ENCODE measurements around the gene CENPC.
A peak's percentile ranks its signal among the peaks of the same experiment; 100 is the strongest.

Gene CENPC

GRCh38 chr4:67545199-67546003 is at the start of gene CENPC:
Gene CENPC, minus strand, starts transcription at chr4:67545503. Its CDS starts 148 bp downstream, at chr4:67545355.
- H3K27me3 ChIP-seq = no peaks in the 10 kb centered on the region
- peaks cover 35% of the 10 kb centered on the region for H3K4me1 ChIP-seq
- peaks cover 16% of the 10 kb centered on the region; the same call in 1 of the 2 replicates for H4K20me1 ChIP-seq
- H3K36me3 ChIP-seq = peaks cover 29% of the 10 kb centered on the region
- peak within 1 kb of the TSS; percentile 79 for H3K4me3 ChIP-seq
- peak within 1 kb of the TSS; percentile 96 for H3K27ac ChIP-seq
- peak within 1 kb of the TSS; percentile 96 for H3K9ac ChIP-seq
- H3K9me3 ChIP-seq = no peaks in the 10 kb centered on the region
- TF ChIP-seq Cebpa-rat (IDR thresholded peaks at IDR 0.05) = no peak
- peak within 1 kb of the TSS; percentile 83 for H3K4me2 ChIP-seq

GRCh38 chr4:67593741-67594175 is 48.5 kb upstream of the CENPC start:
- no peaks in the 10 kb centered on the region for H4K20me1 ChIP-seq
- H3K36me3 ChIP-seq = no peaks in the 10 kb centered on the region
- no peaks in the 10 kb centered on the region for H3K27me3 ChIP-seq
- no peak overlapping the region for H3K4me2 ChIP-seq
- H3K4me1 ChIP-seq = no peaks in the 10 kb centered on the region
- H3K9ac ChIP-seq = no peak overlapping the region
- H3K9me3 ChIP-seq = no peaks in the 10 kb centered on the region
- TF ChIP-seq Cebpa-rat (IDR thresholded peaks at IDR 0.05) = no peak
- H3K4me3 ChIP-seq = no peak overlapping the region
- no peak overlapping the region for H3K27ac ChIP-seq

GRCh38 chr4:67587156-67587555 is 41.9 kb upstream of the CENPC start:
- Histone ChIP-seq H3K9me3 (no peaks in the 10 kb centered on the region), H3K27me3 (no peaks in the 10 kb centered on the region), H3K9ac (no peak overlapping the region), H3K36me3 (no peaks in the 10 kb centered on the region), H4K20me1 (no peaks in the 10 kb centered on the region), H3K27ac (no peak overlapping the region), H3K4me2 (no peak overlapping the region), H3K4me3 (no peak overlapping the region), H3K4me1 (peaks cover 4% of the 10 kb centered on the region)
- no peak for TF ChIP-seq Cebpa-rat (IDR thresholded peaks at IDR 0.05)

GRCh38 chr4:67584496-67584895 is 39.2 kb upstream of the CENPC start:
- no peaks in the 10 kb centered on the region for H3K27me3 ChIP-seq
- H3K36me3 ChIP-seq = no peaks in the 10 kb centered on the region
- no peaks in the 10 kb centered on the region for H3K9me3 ChIP-seq
- peaks cover 22% of the 10 kb centered on the region for H3K4me1 ChIP-seq
- no peaks in the 10 kb centered on the region for H4K20me1 ChIP-seq
- no peak overlapping the region for H3K9ac ChIP-seq
- no peak overlapping the region for H3K27ac ChIP-seq
- no peak overlapping the region for H3K4me2 ChIP-seq
- no peak overlapping the region for H3K4me3 ChIP-seq
- TF ChIP-seq Cebpa-rat (IDR thresholded peaks at IDR 0.05) = no peak

GRCh38 chr4:67581913-67582312 is 36.6 kb upstream of the CENPC start:
- TF ChIP-seq Cebpa-rat (IDR thresholded peaks at IDR 0.05) = no peak
- Histone ChIP-seq H3K4me2 (peak overlapping the region; percentile 82), H4K20me1 (no peaks in the 10 kb centered on the region), H3K27ac (no peak overlapping the region), H3K9ac (no peak overlapping the region), H3K9me3 (no peaks in the 10 kb centered on the region), H3K4me1 (peaks cover 31% of the 10 kb centered on the region), H3K4me3 (no peak overlapping the region), H3K36me3 (no peaks in the 10 kb centered on the region), H3K27me3 (no peaks in the 10 kb centered on the region)

GRCh38 chr4:67581208-67581857 is 36.0 kb upstream of the CENPC start:
- Histone ChIP-seq H3K36me3 (no peaks in the 10 kb centered on the region), H3K27ac (peak overlapping the region; percentile 34; the same call in 1 of the 2 replicates), H3K4me3 (no peak overlapping the region; the same call in 1 of the 2 replicates), H3K4me2 (peak overlapping the region; percentile 82), H3K9ac (no peak overlapping the region), H4K20me1 (no peaks in the 10 kb centered on the region), H3K4me1 (peaks cover 36% of the 10 kb centered on the region), H3K9me3 (no peaks in the 10 kb centered on the region), H3K27me3 (no peaks in the 10 kb centered on the region)
- TF ChIP-seq Cebpa-rat (IDR thresholded peaks at IDR 0.05) = no peak

GRCh38 chr4:67580577-67580976 is 35.3 kb upstream of the CENPC start:
- Histone ChIP-seq H4K20me1 (no peaks in the 10 kb centered on the region), H3K4me3 (no peak overlapping the region), H3K9ac (no peak overlapping the region), H3K36me3 (no peaks in the 10 kb centered on the region), H3K27ac (0 out of 2 replicates have a peak overlapping the region, but pooled peaks have one; percentile 34), H3K4me2 (peak overlapping the region; percentile 82), H3K27me3 (no peaks in the 10 kb centered on the region), H3K4me1 (peaks cover 44% of the 10 kb centered on the region), H3K9me3 (no peaks in the 10 kb centered on the region)
- TF ChIP-seq Cebpa-rat (IDR thresholded peaks at IDR 0.05) = no peak

GRCh38 chr4:67576538-67576937 is 31.2 kb upstream of the CENPC start:
- H3K27ac ChIP-seq = no peak overlapping the region

GRCh38 chr4:67576059-67576466 is 30.8 kb upstream of the CENPC start:
- H3K4me3 ChIP-seq = no peak overlapping the region
- H3K27me3 ChIP-seq = no peaks in the 10 kb centered on the region
- no peak for TF ChIP-seq Cebpa-rat (IDR thresholded peaks at IDR 0.05)
- H3K27ac ChIP-seq = no peak overlapping the region
- no peak overlapping the region for H3K9ac ChIP-seq
- H4K20me1 ChIP-seq = no peaks in the 10 kb centered on the region
- peaks cover 53% of the 10 kb centered on the region for H3K4me1 ChIP-seq
- peak overlapping the region; percentile 44 for H3K4me2 ChIP-seq
- H3K36me3 ChIP-seq = no peaks in the 10 kb centered on the region
- no peaks in the 10 kb centered on the region for H3K9me3 ChIP-seq

More at GRCh38 chr4:67576538-67576937, 31.2 kb upstream of the CENPC start:
- Histone ChIP-seq H3K27me3 (no peaks in the 10 kb centered on the region), H3K36me3 (no peaks in the 10 kb centered on the region), H3K4me1 (peaks cover 57% of the 10 kb centered on the region), H3K9ac (no peak overlapping the region), H3K4me2 (peak overlapping the region; percentile 44), H4K20me1 (no peaks in the 10 kb centered on the region), H3K9me3 (no peaks in the 10 kb centered on the region), H3K4me3 (no peak overlapping the region)
- no peak for TF ChIP-seq Cebpa-rat (IDR thresholded peaks at IDR 0.05)

Measured in BLaER1 (cell line).